Neural cell (in vitro differentiated cells): ENCODE data around the gene PRR14. TPM values are rescaled to one million over a fixed set of nuclear protein-coding genes. Genes with fewer than 3 reads are reported as not detected.

ENCODE experiments used
- H2AFZ ChIP-seq: fragments of 200-600, 300-800 bp; sonication (generic), shearing (Covaris generic); 2 replicates; pipeline ENCODE4 v1.6.0; 2014; ENCODE audit warnings: low read depth, mild to moderate bottlenecking, antibody characterized with exemption, low read length, moderate library complexity
- H3F3A ChIP-seq: fragments of 200-600 bp; shearing (Covaris generic); 2 replicates; pipeline ENCODE4 v1.6.1; 2016; ENCODE audit warnings: mild to moderate bottlenecking, moderate library complexity, mixed read lengths, antibody characterized with exemption, low read length; ENCODE audit not compliant: insufficient read depth, poor library complexity, severe bottlenecking
- H3K27ac ChIP-seq: fragments of 200-600, 300-800 bp; sonication (generic), shearing (Covaris generic); 2 replicates; pipeline ENCODE4 v1.5.1; 2014; ENCODE audit warnings: mild to moderate bottlenecking, low read length, moderate library complexity
- H3K27me3 ChIP-seq: fragments of 300-800, 200-600 bp; sonication (generic), shearing (Covaris generic); 2 replicates; pipeline ENCODE4 v1.6.0; 2014; ENCODE audit warnings: mild to moderate bottlenecking, low read depth, low read length, moderate library complexity; ENCODE audit not compliant: insufficient read depth
- H3K36me3 ChIP-seq: fragments of 300-800, 200-600 bp; sonication (generic), shearing (Covaris generic); 2 replicates; pipeline ENCODE4 v1.5.1; 2014; ENCODE audit warnings: mild to moderate bottlenecking, antibody characterized with exemption, low read length, moderate library complexity; ENCODE audit not compliant: insufficient read depth
- H3K4me2 ChIP-seq: fragments of 300-800, 200-600 bp; sonication (generic), shearing (Covaris generic); 2 replicates; pipeline ENCODE4 v1.6.0; 2014; ENCODE audit warnings: mild to moderate bottlenecking, low read length
- H3K4me3 ChIP-seq: fragments of 300-800, 200-600 bp; sonication (generic), shearing (Covaris generic); 2 replicates; pipeline ENCODE4 v1.5.1; 2014; ENCODE audit warnings: mild to moderate bottlenecking, low read length, moderate library complexity
- H3K79me2 ChIP-seq: fragments of 200-600 bp; shearing (Covaris generic); replicated peaks from 2 replicates; pipeline ENCODE4 v1.6.0; 2014; ENCODE audit warnings: mild to moderate bottlenecking, low read length, moderate library complexity; ENCODE audit not compliant: insufficient read depth
- H3K9ac ChIP-seq: fragments of 300-800, 200-600 bp; sonication (generic), shearing (Covaris generic); 2 replicates; pipeline ENCODE4 v1.6.1; 2016; ENCODE audit warnings: mild to moderate bottlenecking, low read length, mixed read lengths
- H3K9me2 ChIP-seq: fragments of 200-600 bp; shearing (Covaris generic); 2 replicates; pipeline ENCODE4 v1.6.1; 2016; ENCODE audit warnings: mild to moderate bottlenecking, low read length, mixed read lengths; ENCODE audit not compliant: insufficient read depth
- H3K9me3 ChIP-seq: fragments of 200-600, 300-800 bp; sonication (generic), shearing (Covaris generic); 2 replicates; pipeline ENCODE4 v1.6.1; 2016; ENCODE audit warnings: mild to moderate bottlenecking, mixed run types, low read length, moderate library complexity, mixed read lengths
- H4K20me1 ChIP-seq: fragments of 200-600 bp; shearing (Covaris generic); 2 replicates; pipeline ENCODE4 v1.6.1; 2016; ENCODE audit warnings: mild to moderate bottlenecking, mixed run types; ENCODE audit not compliant: insufficient read depth
- CTCF ChIP-seq: fragments of 450-650 bp; IDR thresholded peaks from 2 replicates; pipeline ENCODE4 v1.5.1; 2014; ENCODE audit warnings: antibody characterized with exemption, mild to moderate bottlenecking, moderate library complexity; ENCODE audit not compliant: poor library complexity, severe bottlenecking
- EP300 ChIP-seq: fragments of 450-650 bp; conservative IDR thresholded peaks from 2 replicates; pipeline ENCODE4 v1.6.1; 2014; ENCODE audit warnings: antibody characterized with exemption, mild to moderate bottlenecking, moderate library complexity; ENCODE audit not compliant: poor library complexity, severe bottlenecking
- EZH2 ChIP-seq: fragments of 200-600, 300-800 bp; shearing (Covaris generic), sonication (generic); IDR thresholded peaks from 2 replicates; pipeline ENCODE4 v1.6.1; 2014; ENCODE audit warnings: antibody characterized with exemption, low read length, borderline replicate concordance, mild to moderate bottlenecking; ENCODE audit not compliant: insufficient read depth, poor library complexity, severe bottlenecking
- MXI1 ChIP-seq: fragments of 450-650 bp; conservative IDR thresholded peaks from 2 replicates; pipeline ENCODE4 v1.6.1; 2014; ENCODE audit warnings: antibody characterized with exemption, mild to moderate bottlenecking; ENCODE audit not compliant: poor library complexity, severe bottlenecking
- POLR2AphosphoS5 ChIP-seq: IDR thresholded peaks from 2 replicates; pipeline ENCODE4 v1.6.1; 2012
- RAD21 ChIP-seq: fragments of 450-650 bp; conservative IDR thresholded peaks from 2 replicates; pipeline ENCODE4 v1.6.1; 2014; ENCODE audit warnings: antibody characterized with exemption, mild to moderate bottlenecking, moderate library complexity
- SMC3 ChIP-seq: fragments of 450-650 bp; conservative IDR thresholded peaks from 2 replicates; pipeline ENCODE4 v1.6.1; 2014; ENCODE audit warnings: antibody characterized with exemption, mild to moderate bottlenecking, moderate library complexity; ENCODE audit not compliant: poor library complexity
- TAF1 ChIP-seq: IDR thresholded peaks from 2 replicates; pipeline ENCODE4 v1.6.1; 2012; ENCODE audit warnings: low read depth
- polyA plus RNA-seq: library from polyadenylated mRNA; depleted of rRNA; stranded (reverse); fragments of >200 nt; gene quantifications from 2 replicates; pipeline ENCODE4 v1.2.3, GENCODE V29; 2014
- TF ChIP-seq, protein P1 (sequence below): IDR thresholded peaks from 2 replicates; pipeline ENCODE4 v1.6.1; 2012; ENCODE audit warnings: borderline replicate concordance

Gene PRR14
- polyA plus RNA-seq, 1 donor from 2014 or later, result 23.3 TPM

DNA sequence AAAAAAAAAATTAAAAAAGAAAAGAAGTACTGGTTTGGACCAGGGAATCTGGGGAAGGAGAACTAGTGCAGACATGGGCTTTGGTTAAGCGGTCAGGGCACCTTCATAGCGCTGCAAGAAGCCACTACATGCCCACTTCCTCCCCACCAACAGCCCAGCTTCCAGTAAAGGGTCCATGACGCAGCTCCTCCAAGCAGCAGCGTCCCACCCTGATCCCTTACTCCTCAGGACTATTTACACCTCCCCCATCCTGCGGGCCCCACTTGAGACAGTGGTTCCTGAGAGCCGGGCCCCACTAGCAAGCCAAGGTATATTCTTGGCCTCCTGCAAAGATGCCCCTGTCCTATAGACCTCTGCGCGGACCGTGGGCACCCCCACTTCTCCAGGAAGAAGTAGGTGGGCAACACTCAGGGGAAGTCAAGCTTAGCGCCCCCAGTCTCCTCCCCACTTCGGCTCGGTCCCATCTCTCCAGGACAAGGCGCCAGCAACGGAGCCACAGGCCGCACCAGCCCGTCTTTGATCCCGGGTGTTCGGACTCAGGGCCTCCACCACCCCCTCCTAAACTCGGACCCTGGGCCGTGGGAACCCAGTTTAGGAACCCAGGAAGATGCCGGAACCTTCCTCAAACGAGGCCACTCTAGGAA is 913 bp upstream of the PRR14 start:
- H2AFZ ChIP-seq, result peak overlapping the region; percentile 89
- peak overlapping the region; percentile 97 for H3K27ac ChIP-seq

DNA sequence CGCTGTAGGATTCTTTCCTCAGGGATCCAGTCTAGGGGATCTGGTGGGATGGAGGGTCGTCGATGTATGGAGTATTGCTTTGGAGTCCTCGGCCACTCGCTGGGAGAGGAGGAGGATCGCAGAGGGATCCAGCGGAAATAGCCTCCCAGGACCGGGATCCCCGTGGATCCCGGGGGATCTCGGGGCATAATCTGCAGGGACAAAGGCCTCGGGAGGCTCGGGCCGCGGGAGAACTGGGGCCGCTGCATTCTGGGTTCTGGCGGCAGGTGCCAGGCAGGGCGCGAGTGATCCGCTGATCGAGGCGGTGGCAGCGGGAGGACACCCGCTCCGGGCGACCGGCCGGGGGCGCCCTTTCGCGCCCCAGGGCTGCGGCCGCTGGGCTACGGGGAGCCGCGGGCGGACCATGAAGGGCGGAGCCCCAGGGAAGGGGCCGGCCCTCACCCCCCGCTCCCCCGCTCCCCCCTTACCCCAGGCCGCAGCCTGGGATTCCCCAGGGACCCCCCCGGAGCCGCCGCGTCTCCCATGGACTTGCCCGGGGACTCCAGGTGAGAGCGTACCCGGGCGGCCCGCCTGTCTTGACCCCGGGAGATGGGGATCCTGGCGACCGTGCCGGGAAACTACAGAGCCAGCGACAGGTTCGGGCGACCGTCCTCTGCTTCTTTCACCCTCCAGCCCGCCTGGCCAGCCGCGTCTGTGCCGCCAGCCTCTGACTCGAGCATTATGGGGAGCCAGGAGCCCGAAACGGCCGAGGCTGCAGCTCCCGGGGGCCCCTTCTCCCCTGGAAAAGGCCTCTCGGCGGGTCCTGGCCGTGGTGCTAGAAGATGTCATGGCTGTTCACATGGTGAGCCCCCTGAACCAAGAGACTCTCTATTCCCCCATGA is 604 bp downstream of the PRR14 start:
- peak overlapping the region; percentile 97 for H3K27ac ChIP-seq
- TF ChIP-seq, protein P1, sequence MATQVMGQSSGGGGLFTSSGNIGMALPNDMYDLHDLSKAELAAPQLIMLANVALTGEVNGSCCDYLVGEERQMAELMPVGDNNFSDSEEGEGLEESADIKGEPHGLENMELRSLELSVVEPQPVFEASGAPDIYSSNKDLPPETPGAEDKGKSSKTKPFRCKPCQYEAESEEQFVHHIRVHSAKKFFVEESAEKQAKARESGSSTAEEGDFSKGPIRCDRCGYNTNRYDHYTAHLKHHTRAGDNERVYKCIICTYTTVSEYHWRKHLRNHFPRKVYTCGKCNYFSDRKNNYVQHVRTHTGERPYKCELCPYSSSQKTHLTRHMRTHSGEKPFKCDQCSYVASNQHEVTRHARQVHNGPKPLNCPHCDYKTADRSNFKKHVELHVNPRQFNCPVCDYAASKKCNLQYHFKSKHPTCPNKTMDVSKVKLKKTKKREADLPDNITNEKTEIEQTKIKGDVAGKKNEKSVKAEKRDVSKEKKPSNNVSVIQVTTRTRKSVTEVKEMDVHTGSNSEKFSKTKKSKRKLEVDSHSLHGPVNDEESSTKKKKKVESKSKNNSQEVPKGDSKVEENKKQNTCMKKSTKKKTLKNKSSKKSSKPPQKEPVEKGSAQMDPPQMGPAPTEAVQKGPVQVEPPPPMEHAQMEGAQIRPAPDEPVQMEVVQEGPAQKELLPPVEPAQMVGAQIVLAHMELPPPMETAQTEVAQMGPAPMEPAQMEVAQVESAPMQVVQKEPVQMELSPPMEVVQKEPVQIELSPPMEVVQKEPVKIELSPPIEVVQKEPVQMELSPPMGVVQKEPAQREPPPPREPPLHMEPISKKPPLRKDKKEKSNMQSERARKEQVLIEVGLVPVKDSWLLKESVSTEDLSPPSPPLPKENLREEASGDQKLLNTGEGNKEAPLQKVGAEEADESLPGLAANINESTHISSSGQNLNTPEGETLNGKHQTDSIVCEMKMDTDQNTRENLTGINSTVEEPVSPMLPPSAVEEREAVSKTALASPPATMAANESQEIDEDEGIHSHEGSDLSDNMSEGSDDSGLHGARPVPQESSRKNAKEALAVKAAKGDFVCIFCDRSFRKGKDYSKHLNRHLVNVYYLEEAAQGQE, result peak; percentile 70
- TF ChIP-seq RAD21, result peak; percentile 9
- TF ChIP-seq SMC3, result peak; percentile 48
- no peak for TF ChIP-seq EZH2
- no peak for TF ChIP-seq EP300
- no peak for TF ChIP-seq MXI1
- no peak for TF ChIP-seq POLR2AphosphoS5

More for the DNA sequence above, 913 bp upstream of the PRR14 start:
- no peaks in the 10 kb centered on the region for H3K9me2 ChIP-seq
- no peaks in the 10 kb centered on the region for H4K20me1 ChIP-seq
- no peaks in the 10 kb centered on the region for H3F3A ChIP-seq
- peak overlapping the region; percentile 96 for H3K4me3 ChIP-seq
- H3K36me3 ChIP-seq, result no peaks in the 10 kb centered on the region
- no peaks in the 10 kb centered on the region for H3K27me3 ChIP-seq
- no peak overlapping the region for H3K4me2 ChIP-seq
- peak overlapping the region; percentile 98 for H3K9ac ChIP-seq
- H3K79me2 ChIP-seq, result peaks cover 15% of the 10 kb centered on the region
- H3K9me3 ChIP-seq, result no peaks in the 10 kb centered on the region
- TF ChIP-seq TAF1 (no peak), EZH2 (no peak), MXI1 (no peak), CTCF (no peak), RAD21 (no peak), SMC3 (no peak), POLR2AphosphoS5 (no peak), EP300 (no peak)
- TF ChIP-seq, protein P1, result no peak

More for the DNA sequence above, 604 bp downstream of the PRR14 start:
- Histone ChIP-seq H3K27me3 (no peaks in the 10 kb centered on the region), H3K9me2 (no peaks in the 10 kb centered on the region), H3K4me3 (peak overlapping the region; percentile 96), H3K79me2 (peaks cover 15% of the 10 kb centered on the region), H3K4me2 (peak overlapping the region; percentile 67), H4K20me1 (no peaks in the 10 kb centered on the region), H3K9me3 (no peaks in the 10 kb centered on the region), H2AFZ (peak overlapping the region; percentile 67), H3F3A (no peaks in the 10 kb centered on the region), H3K36me3 (no peaks in the 10 kb centered on the region), H3K9ac (peak overlapping the region; percentile 98)
